ENCODE data around the gene PLA1A. TPM values are rescaled to one million over a fixed set of nuclear protein-coding genes. Genes with fewer than 3 reads are reported as not detected.
A peak's percentile ranks its signal among the peaks of the same experiment; 100 is the strongest.

PLA1A gene
- total and polyA plus RNA-seq, 8 donors, result 1.1 to 16.9 (median 3.3) TPM; not detected in 2

DNA sequence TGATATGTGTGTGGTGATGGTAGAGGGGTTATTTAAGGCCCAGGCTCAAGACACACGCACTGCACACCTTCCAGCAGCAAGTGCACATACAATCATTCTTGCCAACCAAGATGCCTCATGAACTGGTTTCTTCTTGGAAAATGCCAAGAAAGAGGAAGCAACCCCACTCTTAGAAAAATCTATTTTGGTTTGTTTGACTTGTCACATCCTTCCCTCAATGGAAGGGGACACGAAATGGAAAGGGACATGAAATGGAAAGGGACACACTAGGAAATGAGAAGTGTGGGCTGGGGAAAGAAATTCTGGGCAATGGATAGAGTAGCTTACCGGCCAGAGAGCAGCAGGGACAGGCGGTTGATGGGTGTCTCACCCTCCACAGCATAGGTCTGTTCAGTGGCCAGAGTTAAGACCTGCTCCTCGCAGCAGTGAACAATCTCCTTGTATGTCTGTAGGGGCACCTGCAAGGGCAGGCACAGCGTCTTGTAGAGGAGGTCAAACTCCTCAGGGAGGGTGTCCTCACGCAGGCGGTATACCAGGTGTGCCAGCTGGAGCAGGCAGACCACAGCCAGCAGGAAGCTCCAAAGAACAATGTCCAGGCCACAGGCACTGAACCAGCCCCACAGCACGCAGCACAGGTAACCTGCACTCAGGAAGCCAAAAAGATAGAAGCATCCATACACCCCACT is 62.1 kb downstream of the PLA1A start:
- peaks cover 0 to 5% (median 2%) of the 10 kb centered on the region in 4 donors for H3K36me3 ChIP-seq
- 78 to 93% (median 86%) methylated on average over 9 of the region's 9 CpGs for WGBS, 5 donors
- TF ChIP-seq EP300 (IDR thresholded peaks at IDR 0.05) (no peak), POLR2AphosphoS5 (IDR thresholded peaks at IDR 0.05) (no peak), POLR2A (IDR thresholded peaks at IDR 0.05) (no peak)
- TF ChIP-seq, protein P1, sequence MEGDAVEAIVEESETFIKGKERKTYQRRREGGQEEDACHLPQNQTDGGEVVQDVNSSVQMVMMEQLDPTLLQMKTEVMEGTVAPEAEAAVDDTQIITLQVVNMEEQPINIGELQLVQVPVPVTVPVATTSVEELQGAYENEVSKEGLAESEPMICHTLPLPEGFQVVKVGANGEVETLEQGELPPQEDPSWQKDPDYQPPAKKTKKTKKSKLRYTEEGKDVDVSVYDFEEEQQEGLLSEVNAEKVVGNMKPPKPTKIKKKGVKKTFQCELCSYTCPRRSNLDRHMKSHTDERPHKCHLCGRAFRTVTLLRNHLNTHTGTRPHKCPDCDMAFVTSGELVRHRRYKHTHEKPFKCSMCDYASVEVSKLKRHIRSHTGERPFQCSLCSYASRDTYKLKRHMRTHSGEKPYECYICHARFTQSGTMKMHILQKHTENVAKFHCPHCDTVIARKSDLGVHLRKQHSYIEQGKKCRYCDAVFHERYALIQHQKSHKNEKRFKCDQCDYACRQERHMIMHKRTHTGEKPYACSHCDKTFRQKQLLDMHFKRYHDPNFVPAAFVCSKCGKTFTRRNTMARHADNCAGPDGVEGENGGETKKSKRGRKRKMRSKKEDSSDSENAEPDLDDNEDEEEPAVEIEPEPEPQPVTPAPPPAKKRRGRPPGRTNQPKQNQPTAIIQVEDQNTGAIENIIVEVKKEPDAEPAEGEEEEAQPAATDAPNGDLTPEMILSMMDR (IDR thresholded peaks at IDR 0.05), result no peak
- no peaks in the 10 kb centered on the region for H3K27me3 ChIP-seq
- H3K9me3 ChIP-seq, result no peaks in the 10 kb centered on the region
- intact Hi-C loops (cut with DNase I; ENCODE audit: low total_unique reads), result no loop called here
- no peak for DNase-seq
- peak overlapping the region in 4 of 5 donors; percentile 43 to 76 (median 59) for H3K27ac ChIP-seq
- peak overlapping the region in 3 of 4 donors; percentile 25 to 37 (median 34) for H3K4me3 ChIP-seq
- H3K4me1 ChIP-seq, result peaks cover 0 to 31% (median 17%) of the 10 kb centered on the region in 4 donors

DNA sequence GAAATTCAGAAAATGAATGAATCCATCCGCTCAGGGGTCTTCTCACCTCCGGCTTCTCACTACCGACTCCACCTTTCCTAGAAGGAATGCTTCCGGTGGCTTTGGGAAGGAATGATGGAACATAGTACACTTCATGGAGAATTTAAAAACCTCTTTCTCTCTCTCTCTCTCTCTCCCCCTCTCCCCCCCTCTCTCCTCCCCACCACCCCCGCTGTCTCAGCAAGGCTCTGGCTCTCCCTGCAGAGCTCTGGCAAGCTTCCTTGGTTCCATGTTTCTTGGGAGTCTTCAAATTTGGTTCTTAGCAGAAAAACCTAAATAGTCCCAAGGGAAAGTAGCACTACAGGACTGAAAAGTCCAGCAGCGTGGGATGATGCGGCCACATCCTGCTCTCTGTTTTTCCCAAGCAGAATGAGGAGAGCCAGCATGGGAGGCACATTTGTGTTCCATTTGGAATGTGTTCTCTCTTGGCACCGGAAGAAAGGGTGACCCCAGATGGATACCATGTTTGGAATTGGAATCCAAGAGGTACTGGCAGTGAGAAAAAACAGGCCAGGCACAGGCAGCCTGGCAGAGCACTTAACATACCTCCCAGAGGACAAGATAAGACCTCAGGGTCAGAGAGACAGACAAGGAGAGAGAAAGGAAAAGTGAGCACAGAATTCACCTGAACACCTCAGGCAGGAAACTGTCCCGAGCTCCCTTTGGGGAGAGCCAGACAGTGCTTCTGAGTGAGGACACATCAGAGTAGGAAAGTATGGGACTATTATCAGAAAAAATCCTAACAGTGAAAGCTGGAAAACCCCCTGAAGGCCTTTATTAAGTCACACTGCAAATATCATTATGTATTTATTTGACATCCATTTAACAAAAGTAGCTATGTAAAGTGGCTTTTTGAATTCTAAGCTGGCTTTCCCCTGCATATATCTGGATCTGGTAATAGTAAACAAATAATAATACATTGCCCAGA is 63.1 kb downstream of the PLA1A start, which contains the start of gene POPDC2:
POPDC2 (minus strand) TSS at position 116 of the 967 bp plus-strand sequence. CDS start 166 bp downstream, outside the sequence.
- intact Hi-C loops (cut with DNase I; ENCODE audit: low total_unique reads), result no loop called here
- peak in 1 of 2 donors; percentile 54 for DNase-seq
- whole genome bisulfite sequencing, 5 donors, result 66 to 88% (median 84%) methylated on average over 9 of the region's 9 CpGs
- Histone ChIP-seq H3K4me1 (peaks cover 0 to 39% (median 18%) of the 10 kb centered on the region in 4 donors), H3K9me3 (no peaks in the 10 kb centered on the region), H3K4me3 (peak within 1 kb of the TSS in 3 of 4 donors; percentile 25 to 37 (median 34)), H3K27ac (peak within 1 kb of the TSS in 4 of 5 donors; percentile 43 to 76 (median 59)), H3K36me3 (peaks cover 0 to 5% (median 2%) of the 10 kb centered on the region in 4 donors), H3K27me3 (no peaks in the 10 kb centered on the region)
- TF ChIP-seq POLR2AphosphoS5 (IDR thresholded peaks at IDR 0.05), result peak in 1 of 3 donors; percentile 40
- TF ChIP-seq, protein P1 (IDR thresholded peaks at IDR 0.05), result no peak

DNA sequence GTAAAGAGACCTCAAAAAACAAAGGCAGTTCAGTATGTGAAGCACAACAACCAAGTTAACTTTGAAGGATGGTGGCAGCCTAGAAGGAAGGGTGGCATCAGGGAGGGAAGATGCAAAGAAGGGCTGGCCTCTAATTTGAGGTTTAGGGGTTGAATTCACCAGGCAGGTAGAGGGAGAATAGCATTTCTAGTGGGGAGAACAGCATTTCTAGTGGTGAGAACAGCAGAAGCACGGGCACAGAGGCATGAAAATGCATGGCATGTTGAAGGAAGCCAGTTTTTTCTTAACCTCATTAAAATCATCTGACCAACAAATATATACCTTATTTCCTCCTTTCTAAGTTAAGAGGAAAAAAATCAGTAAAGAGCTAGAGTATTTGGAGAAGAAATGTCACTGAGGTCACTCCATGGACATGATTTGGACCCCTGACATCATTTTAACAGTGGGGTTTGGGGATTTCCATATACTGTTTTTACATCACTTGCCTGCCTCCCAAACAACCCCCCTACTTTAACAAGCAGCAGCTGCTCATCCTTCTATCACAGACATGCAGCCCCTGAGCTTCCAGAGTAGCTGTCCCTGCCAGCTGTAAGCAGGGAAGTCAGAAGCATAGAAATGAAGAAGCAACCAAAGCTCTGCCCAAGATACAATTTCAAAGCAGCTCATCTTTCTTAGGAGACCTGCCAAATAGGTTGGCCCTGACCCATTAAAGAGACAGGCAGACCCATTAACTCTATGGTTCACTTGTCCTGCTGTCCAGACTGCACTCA is 65.1 kb downstream of the PLA1A start:
- H3K4me3 ChIP-seq, result no peak overlapping the region
- no peaks in the 10 kb centered on the region for H3K9me3 ChIP-seq
- no peaks in the 10 kb centered on the region for H3K27me3 ChIP-seq
- H3K4me1 ChIP-seq, result peaks cover 0 to 40% (median 18%) of the 10 kb centered on the region in 4 donors
- 62 to 78% (median 70%) methylated on average over 1 of the region's 1 CpG for WGBS, 5 donors
- peaks cover 0 to 14% (median 2%) of the 10 kb centered on the region in 4 donors for H3K36me3 ChIP-seq
- H3K27ac ChIP-seq, result peak overlapping the region in 3 of 5 donors; percentile 5 to 33 (median 26)
- intact Hi-C loops (cut with DNase I; ENCODE audit: low total_unique reads), result no loop called here
- DNase-seq, result peak in 1 of 2 donors; percentile 61
- TF ChIP-seq POLR2A (IDR thresholded peaks at IDR 0.05) (no peak), EP300 (IDR thresholded peaks at IDR 0.05) (no peak), POLR2AphosphoS5 (IDR thresholded peaks at IDR 0.05) (no peak)
- TF ChIP-seq, protein P1 (IDR thresholded peaks at IDR 0.05), result no peak
